ENCODE data around the gene ZBTB21.

- no peak for TF ChIP-seq CTCF (conservative IDR thresholded peaks at IDR 0.05 in 1 of 2, IDR thresholded peaks at IDR 0.05 in 1 of 2; ENCODE audit: low read depth in 1 of 2, low read length in 2 of 2)
- no peak for TF ChIP-seq EZH2 (IDR thresholded peaks at IDR 0.05; ENCODE audit: low read length, missing control alignments)
Observed at GRCh38 chr21:42013931-42014330, 3.8 kb upstream of the ZBTB21 start.
